ENCODE results near the gene TMEM217. TPM values are rescaled to one million over a fixed set of nuclear protein-coding genes. Genes with fewer than 3 reads are reported as not detected.

TMEM217 gene
- polyA plus RNA-seq, 1 donor from 2014 or later = 0.32 TPM

- Histone ChIP-seq H3K79me2 (replicated peaks; ENCODE audit: insufficient read depth, low read length) (peaks cover 15% of the 10 kb centered on the region), H2AFZ (ENCODE audit: low read depth, low read length) (no peak overlapping the region), H3K27ac (ENCODE audit: low read length) (no peak overlapping the region), H3K9me2 (ENCODE audit: insufficient read depth, low read length) (no peaks in the 10 kb centered on the region), H3K36me3 (ENCODE audit: insufficient read depth, low read length) (no peaks in the 10 kb centered on the region), H3K4me2 (ENCODE audit: low read length) (peak overlapping the region; percentile 47), H3K9ac (ENCODE audit: low read length) (no peak overlapping the region), H3K27me3 (ENCODE audit: insufficient read depth, low read depth, low read length) (peaks cover 4% of the 10 kb centered on the region), H3K9me3 (ENCODE audit: low read length) (no peaks in the 10 kb centered on the region), H3F3A (ENCODE audit: insufficient read depth, low read length, poor library complexity, severe bottlenecking) (peaks cover 3% of the 10 kb centered on the region), H3K4me3 (ENCODE audit: low read length) (peak overlapping the region; percentile 78), H4K20me1 (ENCODE audit: insufficient read depth) (no peaks in the 10 kb centered on the region)
- TF ChIP-seq EP300 (conservative IDR thresholded peaks at IDR 0.05; ENCODE audit: poor library complexity, severe bottlenecking) = no peak
Measured at GRCh38 chr6:37168163-37168758, 89.7 kb downstream of the TMEM217 start.

- Histone ChIP-seq H2AFZ (ENCODE audit: low read depth, low read length) (no peak overlapping the region), H3K27me3 (ENCODE audit: insufficient read depth, low read depth, low read length) (no peaks in the 10 kb centered on the region), H3K4me3 (ENCODE audit: low read length) (no peak overlapping the region), H3K9me2 (ENCODE audit: insufficient read depth, low read length) (no peaks in the 10 kb centered on the region), H4K20me1 (ENCODE audit: insufficient read depth) (no peaks in the 10 kb centered on the region), H3K36me3 (ENCODE audit: insufficient read depth, low read length) (no peaks in the 10 kb centered on the region), H3K27ac (ENCODE audit: low read length) (no peak overlapping the region), H3F3A (ENCODE audit: insufficient read depth, low read length, poor library complexity, severe bottlenecking) (no peaks in the 10 kb centered on the region), H3K9me3 (ENCODE audit: low read length) (no peaks in the 10 kb centered on the region), H3K4me2 (ENCODE audit: low read length) (no peak overlapping the region), H3K79me2 (replicated peaks; ENCODE audit: insufficient read depth, low read length) (no peaks in the 10 kb centered on the region), H3K9ac (ENCODE audit: low read length) (no peak overlapping the region)
- TF ChIP-seq CTCF (IDR thresholded peaks at IDR 0.05; ENCODE audit: poor library complexity, severe bottlenecking) (no peak), SMC3 (conservative IDR thresholded peaks at IDR 0.05; ENCODE audit: poor library complexity) (no peak), RAD21 (conservative IDR thresholded peaks at IDR 0.05) (no peak), EZH2 (IDR thresholded peaks at IDR 0.05; ENCODE audit: borderline replicate concordance, insufficient read depth, low read length, poor library complexity, severe bottlenecking) (no peak), EP300 (conservative IDR thresholded peaks at IDR 0.05; ENCODE audit: poor library complexity, severe bottlenecking) (no peak), POLR2AphosphoS5 (IDR thresholded peaks at IDR 0.05) (no peak), TAF1 (IDR thresholded peaks at IDR 0.05; ENCODE audit: low read depth) (no peak), REST (IDR thresholded peaks at IDR 0.05; ENCODE audit: borderline replicate concordance) (no peak), MXI1 (conservative IDR thresholded peaks at IDR 0.05; ENCODE audit: poor library complexity, severe bottlenecking) (no peak)
Measured at GRCh38 chr6:37162740-37163139, 95.2 kb downstream of the TMEM217 start.

Small RNA genes lying within 50 kb of the gene (small RNA-seq; reads per million reads assigned to genes)
- 0 reads per million in 3 experiments for gene AL096712.1

Other genes starting within 250 kb of the TMEM217 start
- gene PIM1, start 88.0 kb downstream of the TMEM217 start, polyA plus RNA-seq = 4.1 and 8.7 TPM in 2 replicates
- 9.9 and 10.6 TPM in 2 replicates for gene TBC1D22B, start 372 bp downstream of the TMEM217 start, polyA plus RNA-seq
- gene RNF8, start 95.8 kb upstream of the TMEM217 start, polyA plus RNA-seq = 54.0 and 60.9 TPM in 2 replicates
- 64.1 and 65.0 TPM in 2 replicates for gene CMTR1, start 175.1 kb upstream of the TMEM217 start, polyA plus RNA-seq
- 207 and 220 TPM in 2 replicates for gene CCDC167, start 241.7 kb upstream of the TMEM217 start, polyA plus RNA-seq

All from neural cell (in vitro differentiated cells).